ENCODE measurements around the gene AGRN.
A peak's percentile ranks its signal among the peaks of the same experiment; 100 is the strongest.

AGRN gene

GRCh38 chr1:1021010-1021919, 1.3 kb downstream of the AGRN start:
- peak overlapping the region; percentile 84 for H3K4me2 ChIP-seq (ENCODE audit: insufficient read depth, low read length, poor library complexity, severe bottlenecking)
- H3K18ac ChIP-seq (ENCODE audit: low read length): peak overlapping the region; percentile 97
- peak overlapping the region; percentile 71 for H3K14ac ChIP-seq (ENCODE audit: low read length)
- peak overlapping the region; percentile 80 for H3K23ac ChIP-seq (ENCODE audit: low read depth, low read length, poor library complexity)
- H3K27ac ChIP-seq (replicated peaks; ENCODE audit: low read length): peak overlapping the region; percentile 43
- peak overlapping the region; percentile 72 for H4K91ac ChIP-seq (ENCODE audit: low read depth, low read length, poor library complexity)
- H2BK120ac ChIP-seq (ENCODE audit: low read depth, low read length): peak overlapping the region; percentile 94
- H2AFZ ChIP-seq (ENCODE audit: low read length): peak overlapping the region; percentile 74
- H4K8ac ChIP-seq (ENCODE audit: low read depth, low read length): no peak overlapping the region
- H3K27me3 ChIP-seq (ENCODE audit: control insufficient read depth in 3 of 3, insufficient read depth in 3 of 3, low read depth in 1 of 3, low read length in 3 of 3): no peaks in the 10 kb centered on the region
- DNase-seq (ENCODE audit: low spot score): no peak
- WGBS, 2 donors (ENCODE audit: extremely low coverage in 2 of 2, insufficient read length in 2 of 2, insufficient replicate concordance in 1 of 2): no CpG with 5 or more reads among the region's 33 CpGs
- peak overlapping the region; percentile 22 for H2BK12ac ChIP-seq (ENCODE audit: low read length)
- H2BK5ac ChIP-seq (ENCODE audit: low read length): peak overlapping the region; percentile 90
- H2AK5ac ChIP-seq (ENCODE audit: low read depth, low read length): peak overlapping the region; percentile 99
- H3K9ac ChIP-seq (ENCODE audit: low read depth, low read length, poor library complexity): peak overlapping the region; percentile 93
- H3K4ac ChIP-seq (ENCODE audit: low read length): peak overlapping the region; percentile 89
- peaks cover 12 to 33% of the 10 kb centered on the region in 2 donors for H3K4me1 ChIP-seq (ENCODE audit: control insufficient read depth in 2 of 2, insufficient read depth in 1 of 2, low read depth in 1 of 2, low read length in 2 of 2)
- H3K4me3 ChIP-seq (ENCODE audit: low read length in 2 of 2): peak overlapping the region; percentile 90 to 97
- peaks cover 30% of the 10 kb centered on the region for H3K79me1 ChIP-seq (ENCODE audit: low read depth, low read length)
- H2BK15ac ChIP-seq (ENCODE audit: low read length): peak overlapping the region; percentile 98
- peaks cover 5 to 33% of the 10 kb centered on the region in 2 donors for H3K36me3 ChIP-seq (replicated peaks in 1 of 2; ENCODE audit: control insufficient read depth in 2 of 2, insufficient read depth in 2 of 2, low read length in 2 of 2)
- no peaks in the 10 kb centered on the region for H3K9me3 ChIP-seq (replicated peaks in 1 of 2; ENCODE audit: control insufficient read depth in 2 of 2, insufficient read depth in 1 of 2, low read depth in 1 of 2, low read length in 2 of 2)

DNA sequence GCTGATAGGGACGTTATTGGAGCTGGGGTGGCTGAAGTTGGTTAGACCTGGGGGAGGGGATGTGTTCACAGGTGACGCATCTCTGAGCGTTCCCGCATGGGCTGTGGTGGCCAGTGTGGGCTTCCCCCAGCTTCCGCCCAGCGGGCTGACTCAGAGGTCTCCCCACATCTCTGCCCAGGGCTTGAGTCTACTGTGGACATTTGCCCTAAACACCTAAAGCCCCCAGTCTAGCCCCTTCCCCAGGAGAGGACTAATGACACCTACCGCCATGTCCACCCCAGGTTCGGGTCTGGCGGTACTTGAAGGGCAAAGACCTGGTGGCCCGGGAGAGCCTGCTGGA, 2.0 kb downstream of the AGRN start:
- peak overlapping the region; percentile 90 for H2BK5ac ChIP-seq (ENCODE audit: low read length)
- H3K18ac ChIP-seq (ENCODE audit: low read length): peak overlapping the region; percentile 71
- H4K8ac ChIP-seq (ENCODE audit: low read depth, low read length): no peak overlapping the region
- H3K4me1 ChIP-seq (ENCODE audit: control insufficient read depth in 2 of 2, insufficient read depth in 1 of 2, low read depth in 1 of 2, low read length in 2 of 2): peaks cover 12 to 35% of the 10 kb centered on the region in 2 donors
- H3K27me3 ChIP-seq (ENCODE audit: control insufficient read depth in 3 of 3, insufficient read depth in 3 of 3, low read depth in 1 of 3, low read length in 3 of 3): no peaks in the 10 kb centered on the region
- H3K79me1 ChIP-seq (ENCODE audit: low read depth, low read length): peaks cover 34% of the 10 kb centered on the region
- peak overlapping the region in 1 of 2 donors; percentile 21 for H3K4me3 ChIP-seq (ENCODE audit: low read length in 2 of 2)
- no peak for DNase-seq (ENCODE audit: low spot score)
- peak overlapping the region; percentile 80 for H3K23ac ChIP-seq (ENCODE audit: low read depth, low read length, poor library complexity)
- H3K14ac ChIP-seq (ENCODE audit: low read length): peak overlapping the region; percentile 71
- H3K4me2 ChIP-seq (ENCODE audit: insufficient read depth, low read length, poor library complexity, severe bottlenecking): peak overlapping the region; percentile 84
- H3K9me3 ChIP-seq (replicated peaks in 1 of 2; ENCODE audit: control insufficient read depth in 2 of 2, insufficient read depth in 1 of 2, low read depth in 1 of 2, low read length in 2 of 2): no peaks in the 10 kb centered on the region
- peak overlapping the region; percentile 98 for H2BK15ac ChIP-seq (ENCODE audit: low read length)
- peak overlapping the region; percentile 43 for H4K91ac ChIP-seq (ENCODE audit: low read depth, low read length, poor library complexity)
- peak overlapping the region; percentile 94 for H2BK120ac ChIP-seq (ENCODE audit: low read depth, low read length)
- no peak overlapping the region for H3K4ac ChIP-seq (ENCODE audit: low read length)
- no peak overlapping the region for H3K27ac ChIP-seq (replicated peaks; ENCODE audit: low read length)
- H3K36me3 ChIP-seq (replicated peaks in 1 of 2; ENCODE audit: control insufficient read depth in 2 of 2, insufficient read depth in 2 of 2, low read length in 2 of 2): peaks cover 5 to 39% of the 10 kb centered on the region in 2 donors
- peak overlapping the region; percentile 99 for H2AK5ac ChIP-seq (ENCODE audit: low read depth, low read length)
- no CpG with 5 or more reads among the region's 10 CpGs for WGBS, 2 donors (ENCODE audit: extremely low coverage in 2 of 2, insufficient read length in 2 of 2, insufficient replicate concordance in 1 of 2)
- H2AFZ ChIP-seq (ENCODE audit: low read length): no peak overlapping the region
- H3K9ac ChIP-seq (ENCODE audit: low read depth, low read length, poor library complexity): peak overlapping the region; percentile 93
- H2BK12ac ChIP-seq (ENCODE audit: low read length): peak overlapping the region; percentile 22

- H2BK15ac ChIP-seq (ENCODE audit: low read length): peak overlapping the region; percentile 98
- no CpG with 5 or more reads among the region's 27 CpGs for WGBS, 2 donors (ENCODE audit: extremely low coverage in 2 of 2, insufficient read length in 2 of 2, insufficient replicate concordance in 1 of 2)
- H3K4me1 ChIP-seq (ENCODE audit: control insufficient read depth in 2 of 2, insufficient read depth in 1 of 2, low read depth in 1 of 2, low read length in 2 of 2): peaks cover 12 to 35% of the 10 kb centered on the region in 2 donors
- peak overlapping the region; percentile 80 for H3K23ac ChIP-seq (ENCODE audit: low read depth, low read length, poor library complexity)
- H3K9me3 ChIP-seq (replicated peaks in 1 of 2; ENCODE audit: control insufficient read depth in 2 of 2, insufficient read depth in 1 of 2, low read depth in 1 of 2, low read length in 2 of 2): no peaks in the 10 kb centered on the region
- DNase-seq (ENCODE audit: low spot score): no peak
- peak overlapping the region; percentile 7 for H3K9ac ChIP-seq (ENCODE audit: low read depth, low read length, poor library complexity)
- no peak overlapping the region for H4K91ac ChIP-seq (ENCODE audit: low read depth, low read length, poor library complexity)
- no peak overlapping the region for H4K8ac ChIP-seq (ENCODE audit: low read depth, low read length)
- no peak overlapping the region for H2AFZ ChIP-seq (ENCODE audit: low read length)
- peaks cover 9 to 45% of the 10 kb centered on the region in 2 donors for H3K36me3 ChIP-seq (replicated peaks in 1 of 2; ENCODE audit: control insufficient read depth in 2 of 2, insufficient read depth in 2 of 2, low read length in 2 of 2)
- no peaks in the 10 kb centered on the region for H3K27me3 ChIP-seq (ENCODE audit: control insufficient read depth in 3 of 3, insufficient read depth in 3 of 3, low read depth in 1 of 3, low read length in 3 of 3)
- peak overlapping the region; percentile 99 for H2AK5ac ChIP-seq (ENCODE audit: low read depth, low read length)
- no peak overlapping the region for H3K4ac ChIP-seq (ENCODE audit: low read length)
- H2BK12ac ChIP-seq (ENCODE audit: low read length): peak overlapping the region; percentile 33
- no peak overlapping the region for H2BK120ac ChIP-seq (ENCODE audit: low read depth, low read length)
- H3K18ac ChIP-seq (ENCODE audit: low read length): peak overlapping the region; percentile 71
- H3K4me3 ChIP-seq (ENCODE audit: low read length in 2 of 2): no peak overlapping the region
- peak overlapping the region; percentile 35 for H2BK5ac ChIP-seq (ENCODE audit: low read length)
- no peak overlapping the region for H3K14ac ChIP-seq (ENCODE audit: low read length)
- H3K27ac ChIP-seq (replicated peaks; ENCODE audit: low read length): no peak overlapping the region
- H3K4me2 ChIP-seq (ENCODE audit: insufficient read depth, low read length, poor library complexity, severe bottlenecking): no peak overlapping the region
- H3K79me1 ChIP-seq (ENCODE audit: low read depth, low read length): peaks cover 39% of the 10 kb centered on the region
Observed at GRCh38 chr1:1022302-1023009, 2.5 kb downstream of the AGRN start.

DNA sequence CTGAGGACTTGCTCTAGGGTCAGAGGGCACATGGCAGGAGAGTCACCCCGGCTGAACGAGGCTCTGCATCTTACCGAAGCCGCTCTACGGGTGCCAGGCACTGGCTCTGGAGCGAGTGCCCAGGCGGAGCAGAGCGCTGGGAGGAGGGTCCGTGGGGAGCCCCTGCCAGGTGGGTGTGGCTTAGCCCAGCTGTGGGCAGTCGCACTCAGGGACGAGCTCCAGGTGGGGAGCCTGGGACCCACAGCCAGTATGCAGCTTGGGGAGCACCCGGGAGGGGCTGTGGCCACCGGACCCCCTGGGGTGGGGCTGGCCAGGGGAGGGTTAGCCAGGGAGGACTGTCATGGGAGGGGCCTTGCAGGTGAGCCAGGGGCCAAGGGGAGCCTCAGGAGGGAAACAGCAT, 3.8 kb downstream of the AGRN start:
- Histone ChIP-seq H2BK15ac (ENCODE audit: low read length) (peak overlapping the region; percentile 96), H3K14ac (ENCODE audit: low read length) (no peak overlapping the region), H2AFZ (ENCODE audit: low read length) (no peak overlapping the region), H3K23ac (ENCODE audit: low read depth, low read length, poor library complexity) (no peak overlapping the region), H3K4me2 (ENCODE audit: insufficient read depth, low read length, poor library complexity, severe bottlenecking) (no peak overlapping the region), H3K9me3 (replicated peaks in 1 of 2; ENCODE audit: control insufficient read depth in 2 of 2, insufficient read depth in 1 of 2, low read depth in 1 of 2, low read length in 2 of 2) (no peaks in the 10 kb centered on the region), H2BK12ac (ENCODE audit: low read length) (peak overlapping the region; percentile 84), H4K91ac (ENCODE audit: low read depth, low read length, poor library complexity) (no peak overlapping the region), H3K4me3 (ENCODE audit: low read length in 2 of 2) (no peak overlapping the region), H2AK5ac (ENCODE audit: low read depth, low read length) (peak overlapping the region; percentile 97), H3K18ac (ENCODE audit: low read length) (peak overlapping the region; percentile 64), H2BK120ac (ENCODE audit: low read depth, low read length) (no peak overlapping the region), H3K9ac (ENCODE audit: low read depth, low read length, poor library complexity) (no peak overlapping the region), H3K79me1 (ENCODE audit: low read depth, low read length) (peaks cover 43% of the 10 kb centered on the region), H3K4ac (ENCODE audit: low read length) (no peak overlapping the region), H3K27ac (replicated peaks; ENCODE audit: low read length) (no peak overlapping the region), H2BK5ac (ENCODE audit: low read length) (peak overlapping the region; percentile 82), H3K4me1 (ENCODE audit: control insufficient read depth in 2 of 2, insufficient read depth in 1 of 2, low read depth in 1 of 2, low read length in 2 of 2) (peaks cover 12 to 35% of the 10 kb centered on the region in 2 donors), H3K36me3 (replicated peaks in 1 of 2; ENCODE audit: control insufficient read depth in 2 of 2, insufficient read depth in 2 of 2, low read length in 2 of 2) (peaks cover 12 to 45% of the 10 kb centered on the region in 2 donors), H3K27me3 (ENCODE audit: control insufficient read depth in 3 of 3, insufficient read depth in 3 of 3, low read depth in 1 of 3, low read length in 3 of 3) (no peaks in the 10 kb centered on the region), H4K8ac (ENCODE audit: low read depth, low read length) (no peak overlapping the region)
- no peak for DNase-seq (ENCODE audit: low spot score)
- WGBS, 2 donors (ENCODE audit: extremely low coverage in 2 of 2, insufficient read length in 2 of 2, insufficient replicate concordance in 1 of 2): no CpG with 5 or more reads among the region's 13 CpGs

Data from neuronal stem cell (in vitro differentiated cells).